GM19099 (cell line): ENCODE results near the gene CRYGC.
"Not testable (repeated sequence)": the region's sequence is repeated elsewhere in the genome, so short reads cannot be mapped to it uniquely, and the experiment has no call there.

Source experiments
- POLR2A ChIP-seq: IDR thresholded peaks from 3 replicates; pipeline ENCODE4 v1.6.1; 2011; ENCODE audit warnings: low read depth; ENCODE audit not compliant: insufficient read length; ENCODE audit errors: extremely low read depth

Gene CRYGC

GRCh38 chr2:208147008-208147407 lies 17.4 kb upstream of the CRYGC start:
- no peak for TF ChIP-seq POLR2A

DNA sequence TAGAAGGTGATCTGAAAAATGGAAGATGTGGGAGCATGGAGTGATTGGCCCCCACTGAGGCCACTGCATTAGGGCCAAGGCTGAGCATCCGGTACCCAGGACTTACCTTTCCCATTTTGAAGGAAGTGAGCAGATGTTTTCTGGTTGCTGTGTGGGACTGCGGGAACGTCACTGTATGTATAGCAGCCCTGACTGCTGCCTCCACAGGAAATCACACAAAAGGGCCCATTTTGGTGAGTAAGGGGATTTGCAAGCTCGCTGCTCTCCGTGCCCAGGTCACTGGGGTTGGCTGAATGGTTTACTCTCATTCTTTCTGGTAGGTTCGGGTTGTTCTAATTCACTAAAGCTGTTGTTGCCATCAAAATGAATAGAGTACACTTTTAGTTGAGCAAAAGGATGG lies 16.4 kb upstream of the CRYGC start, which contains the start of gene CRYGB:
CRYGB (minus strand) TSS at position 153 of the 400 bp plus-strand sequence; CDS start at position 115, 38 bp downstream.
- TF ChIP-seq POLR2A = no peak

- no peak for TF ChIP-seq POLR2A
Measured at GRCh38 chr2:208142925-208143799, 13.5 kb upstream of the CRYGC start.

DNA sequence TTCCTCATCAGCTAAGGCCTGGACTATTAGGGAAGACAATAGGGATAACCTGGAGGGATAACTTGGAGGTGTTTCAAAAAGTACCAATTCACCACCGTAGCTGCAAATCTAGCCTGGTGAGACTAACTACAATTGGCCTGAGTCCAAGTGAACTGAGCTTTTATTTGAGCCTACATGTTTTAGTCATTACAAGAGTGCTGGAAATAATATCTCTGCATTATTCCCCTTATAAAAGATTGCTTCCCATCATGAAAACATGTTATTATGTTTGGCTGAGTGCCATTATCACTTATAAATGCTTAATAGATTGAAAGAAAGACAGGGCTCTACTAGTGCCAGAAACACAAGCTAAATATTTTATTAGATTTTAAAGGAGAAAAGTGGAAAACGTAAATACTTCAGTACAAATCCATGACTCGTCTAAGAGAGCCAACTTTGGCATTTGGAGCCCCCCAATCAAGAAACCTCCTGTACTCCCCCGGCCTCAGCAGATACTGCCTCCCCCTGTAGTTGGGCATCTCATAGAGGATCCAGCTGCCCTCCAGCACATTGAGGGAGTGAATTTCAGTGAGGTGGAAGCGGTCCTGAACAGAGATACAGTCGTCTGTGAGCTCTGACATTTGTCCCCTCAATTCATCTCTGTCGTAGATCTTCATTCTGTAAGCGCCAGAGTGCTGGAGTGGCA lies 12.8 kb upstream of the CRYGC start:
- no peak for TF ChIP-seq POLR2A

GRCh38 chr2:208139447-208139846 lies 9.8 kb upstream of the CRYGC start:
- no peak for TF ChIP-seq POLR2A

GRCh38 chr2:208136716-208137094 lies 7.1 kb upstream of the CRYGC start:
- TF ChIP-seq POLR2A = no peak

GRCh38 chr2:208135794-208136715 lies 6.4 kb upstream of the CRYGC start:
- TF ChIP-seq POLR2A = no peak

DNA sequence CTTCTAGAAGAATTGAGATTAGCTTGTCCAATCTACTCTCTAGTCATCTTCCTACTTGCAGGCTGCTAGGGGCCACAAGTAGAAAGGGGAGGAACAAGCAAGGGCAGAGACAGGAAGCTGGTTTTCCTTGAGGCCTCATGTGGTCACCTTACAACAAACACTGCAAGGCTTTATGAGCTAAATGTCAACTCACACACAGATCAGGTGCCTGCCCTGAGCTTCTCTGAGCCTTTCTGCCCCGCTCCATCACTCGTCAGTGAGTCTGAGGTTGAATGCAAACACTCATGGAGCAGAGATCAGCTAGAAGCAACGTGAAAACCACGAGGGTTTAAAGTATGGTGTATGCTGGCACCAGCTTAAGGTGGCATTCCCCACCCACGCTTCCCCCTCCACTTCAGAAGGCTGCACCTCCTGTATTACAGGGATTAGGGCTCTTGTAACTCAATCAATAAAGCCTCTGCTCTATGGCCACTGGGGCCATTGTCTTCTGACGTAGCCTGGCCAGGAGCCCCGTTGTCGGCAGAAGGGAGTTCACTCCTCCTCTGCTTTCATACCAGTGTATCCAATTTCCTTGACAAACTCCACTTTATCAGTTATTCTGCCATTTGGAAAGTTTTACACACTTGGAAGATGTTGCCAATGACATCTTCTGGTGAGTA lies 5.4 kb upstream of the CRYGC start:
- TF ChIP-seq POLR2A = no peak

DNA sequence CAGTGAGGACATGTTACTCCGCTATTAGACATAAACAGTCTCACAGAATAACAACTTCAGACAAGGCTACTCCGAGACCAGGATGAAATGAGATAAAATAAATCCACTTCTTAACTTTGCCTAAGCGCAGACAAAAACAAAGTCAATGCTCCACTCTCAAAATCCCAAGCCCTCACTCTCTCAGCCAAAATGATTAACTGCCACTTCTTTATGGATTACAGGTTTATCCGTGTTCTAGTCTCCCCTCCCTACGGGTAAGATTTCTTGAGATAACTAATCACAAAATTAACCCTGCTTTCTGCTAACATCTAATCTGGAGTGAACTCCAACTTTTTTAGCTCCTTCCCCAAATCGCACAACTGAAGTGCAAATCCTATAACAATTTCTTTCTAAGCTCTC lies 1.1 kb upstream of the CRYGC start:
- TF ChIP-seq POLR2A = no peak

GRCh38 chr2:208128136-208128535 lies 1.5 kb downstream of the CRYGC start:
- TF ChIP-seq POLR2A = no peak

GRCh38 chr2:208127090-208127489 lies 2.5 kb downstream of the CRYGC start:
- TF ChIP-seq POLR2A = no peak

DNA sequence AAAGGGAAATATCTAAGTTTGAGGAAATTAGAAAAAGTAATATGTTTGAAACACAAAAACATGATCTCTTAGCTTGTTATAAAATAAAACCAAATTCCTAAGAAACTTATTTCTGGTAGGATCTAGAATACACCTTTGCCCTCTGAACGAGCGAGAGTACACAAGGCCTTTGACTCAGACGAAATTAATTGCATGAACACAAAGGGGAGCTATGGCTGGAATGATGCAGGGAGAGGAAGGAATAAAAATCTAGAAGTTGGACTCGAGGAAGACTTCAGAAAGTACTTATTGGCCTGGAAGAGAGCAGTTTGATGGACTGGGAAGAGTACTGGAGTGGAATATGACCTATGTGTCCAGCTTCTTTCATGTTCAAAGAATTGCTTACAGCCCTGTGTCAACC lies 4.4 kb downstream of the CRYGC start:
- TF ChIP-seq POLR2A = no peak

DNA sequence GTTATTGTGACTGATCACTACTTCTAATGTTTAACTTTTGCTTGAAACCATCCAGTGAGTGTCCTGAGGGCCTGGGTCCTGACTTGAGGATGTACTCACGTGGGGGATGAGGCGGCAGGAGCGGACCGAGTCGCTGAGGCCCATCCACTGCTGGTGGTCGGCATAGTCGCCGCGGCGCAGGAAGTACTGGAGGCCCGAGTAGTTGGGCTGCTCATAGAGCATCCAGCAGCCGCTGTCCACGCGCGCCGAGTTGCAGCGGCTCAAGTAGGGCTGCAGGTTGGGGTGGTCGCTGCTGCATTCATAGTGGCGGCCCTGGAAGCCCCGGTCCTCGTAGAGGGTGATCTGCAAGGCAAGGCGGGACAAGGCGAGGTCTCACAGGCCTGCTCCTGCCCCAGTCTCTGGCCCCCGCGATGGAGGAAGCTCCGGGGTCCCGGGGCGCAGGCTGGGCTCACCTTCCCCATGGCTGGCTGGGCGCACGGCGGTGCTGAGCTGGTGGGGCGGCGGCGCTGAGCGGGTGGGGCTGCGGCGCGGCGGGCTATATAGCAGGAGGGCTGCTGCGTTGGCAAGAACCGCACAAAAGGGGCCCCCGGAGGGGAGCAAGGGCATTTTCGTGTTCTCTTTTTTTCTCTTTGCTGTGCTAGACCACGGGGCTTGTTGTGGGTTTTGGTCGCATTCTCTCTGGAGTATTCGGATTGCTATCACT lies 5.5 kb downstream of the CRYGC start, which contains the start of gene CRYGD:
CRYGD (minus strand) TSS at position 512 of the 703 bp plus-strand sequence; CDS start at position 461, 51 bp downstream.
- TF ChIP-seq POLR2A = not testable (repeated sequence)

DNA sequence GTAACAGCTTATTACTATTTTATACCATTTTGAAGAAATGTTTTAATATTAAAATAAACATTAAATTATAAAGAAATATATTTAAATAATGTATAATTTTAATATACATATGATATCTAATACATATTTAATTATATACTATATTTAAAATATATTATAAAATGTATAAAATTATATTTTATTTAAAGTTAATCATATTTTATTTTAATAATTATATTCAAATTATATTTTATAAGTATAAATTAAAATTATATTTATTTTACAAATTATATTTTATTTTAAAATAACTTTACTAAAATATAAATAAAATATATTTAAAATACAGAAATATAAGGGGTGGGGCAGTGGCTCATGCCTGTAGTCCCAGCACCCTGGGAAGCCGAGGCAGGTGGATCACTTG lies 7.4 kb downstream of the CRYGC start:
- TF ChIP-seq POLR2A = no peak

GRCh38 chr2:208118918-208119317 lies 10.7 kb downstream of the CRYGC start:
- TF ChIP-seq POLR2A = no peak

DNA sequence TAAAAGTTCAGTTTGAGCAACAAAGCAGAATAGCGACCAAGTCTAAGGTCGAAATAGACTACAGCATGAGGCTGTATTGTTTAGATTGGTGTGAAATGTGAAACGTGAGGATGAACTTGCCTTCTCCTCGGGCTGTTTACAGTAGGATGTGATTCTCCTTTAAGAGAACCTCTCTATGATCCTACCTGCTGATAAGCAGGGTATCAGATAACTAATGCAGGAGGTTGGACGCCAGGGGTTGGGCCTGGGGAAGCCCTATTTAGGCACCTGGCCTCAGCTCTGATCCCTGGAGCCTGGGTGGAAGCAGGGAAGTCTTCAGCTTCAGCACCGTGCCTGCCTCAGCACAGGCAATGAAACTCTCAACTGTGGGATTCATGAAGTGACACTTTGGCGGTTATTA lies 16.7 kb downstream of the CRYGC start:
- TF ChIP-seq POLR2A = no peak
